ENCODE results near the gene BCAS3.

BCAS3 gene

DNA sequence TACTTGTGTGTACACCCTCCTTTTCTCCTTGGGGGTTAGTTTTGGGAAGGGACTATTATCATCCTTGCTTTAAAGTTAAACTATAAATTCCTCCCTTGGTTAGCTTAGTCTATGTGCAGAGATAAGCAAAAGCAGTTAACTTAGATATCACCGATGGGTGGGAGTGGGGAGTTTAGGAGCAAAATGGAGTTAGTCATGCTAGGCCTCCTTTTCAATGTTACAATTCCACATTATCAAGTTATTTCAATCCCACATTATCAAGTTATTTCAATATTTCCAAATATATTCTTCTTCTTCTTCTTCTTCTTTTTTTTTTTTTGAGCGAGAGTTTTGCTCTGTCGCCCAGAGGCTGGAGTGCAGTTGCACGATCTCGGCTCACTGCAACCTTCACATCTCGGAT is 1.7 kb upstream of the BCAS3 start:
- no peak for DNase-seq

DNA sequence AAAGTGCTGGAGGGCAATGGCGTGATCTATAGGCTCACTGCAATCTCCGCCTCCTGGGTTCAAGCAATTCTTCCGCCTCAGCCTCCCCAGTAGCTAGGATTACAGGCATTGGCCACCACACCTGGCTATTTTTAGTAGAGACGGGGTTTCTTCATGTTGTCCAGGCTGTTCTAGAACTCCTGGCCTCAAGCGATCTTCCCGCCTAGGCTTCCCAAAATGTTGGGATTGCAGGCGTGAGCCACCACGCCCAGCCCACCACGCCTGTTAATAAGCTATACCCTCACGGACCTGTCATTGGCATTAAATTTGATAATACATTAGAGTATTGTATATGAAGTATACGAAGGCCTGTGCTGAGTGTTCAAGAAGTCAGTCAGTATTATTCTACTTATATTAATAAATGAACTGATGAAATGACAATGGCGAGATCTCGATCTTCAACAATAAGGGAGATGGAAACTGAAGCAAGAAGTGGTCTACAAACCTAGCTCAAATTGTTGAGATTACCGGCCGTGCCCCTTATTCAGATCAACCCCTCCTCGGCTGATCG is 818 bp upstream of the BCAS3 start:
- no peak for DNase-seq

- no peak for DNase-seq
Measured at GRCh38 chr17:60678118-60678444, 430 bp downstream of the BCAS3 start.

DNA sequence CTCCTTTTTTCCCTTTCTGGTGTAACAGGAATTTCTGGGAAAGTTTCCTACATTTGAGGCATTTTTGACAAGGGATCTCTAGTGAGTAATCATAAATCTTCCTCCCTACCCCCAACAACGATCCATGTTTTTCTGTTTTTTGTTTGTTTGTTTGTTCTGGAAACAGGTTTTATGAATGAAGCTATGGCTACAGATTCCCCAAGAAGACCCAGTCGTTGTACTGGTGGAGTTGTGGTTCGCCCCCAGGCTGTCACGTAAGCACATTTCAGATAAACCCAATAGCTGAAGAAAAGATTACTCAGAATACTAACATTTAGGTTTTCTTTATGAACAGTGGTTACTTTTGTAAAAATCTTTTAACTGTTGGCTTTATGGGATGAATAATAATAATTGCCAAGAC is 1.6 kb downstream of the BCAS3 start:
- DNase-seq, result no peak

DNA sequence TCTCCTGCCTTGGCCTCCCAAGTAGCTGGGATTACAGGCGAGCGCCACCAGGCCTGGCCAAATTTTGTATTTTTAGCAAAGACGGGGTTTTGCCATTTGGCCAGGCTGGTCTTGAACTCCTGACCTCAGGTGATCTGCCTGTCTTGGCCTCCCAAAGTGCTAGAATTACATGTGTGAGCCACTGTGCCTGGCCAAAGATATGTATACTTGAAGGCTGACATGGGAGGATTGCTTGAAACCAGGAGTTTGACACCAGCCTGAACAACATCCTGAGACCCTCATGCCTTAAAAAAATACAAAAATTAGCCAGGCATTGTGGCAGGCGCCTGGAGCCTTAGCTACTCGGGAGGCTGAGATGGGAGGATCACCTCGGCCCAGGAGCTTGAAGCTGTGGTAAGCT is 3.1 kb downstream of the BCAS3 start:
- no peak for DNase-seq

GRCh38 chr17:60685437-60685836 is 7.8 kb downstream of the BCAS3 start:
- no peak for DNase-seq

- no peak for DNase-seq
Measured at GRCh38 chr17:60695960-60696359, 18.3 kb downstream of the BCAS3 start.

- no peak for DNase-seq
Measured at GRCh38 chr17:60699090-60699489, 21.4 kb downstream of the BCAS3 start.

- no peak for DNase-seq
Measured at GRCh38 chr17:60704170-60704569, 26.5 kb downstream of the BCAS3 start.

- DNase-seq, result no peak
Measured at GRCh38 chr17:60712675-60713074, 35.0 kb downstream of the BCAS3 start.

GRCh38 chr17:60713608-60714007 is 36.0 kb downstream of the BCAS3 start:
- no peak for DNase-seq

DNA sequence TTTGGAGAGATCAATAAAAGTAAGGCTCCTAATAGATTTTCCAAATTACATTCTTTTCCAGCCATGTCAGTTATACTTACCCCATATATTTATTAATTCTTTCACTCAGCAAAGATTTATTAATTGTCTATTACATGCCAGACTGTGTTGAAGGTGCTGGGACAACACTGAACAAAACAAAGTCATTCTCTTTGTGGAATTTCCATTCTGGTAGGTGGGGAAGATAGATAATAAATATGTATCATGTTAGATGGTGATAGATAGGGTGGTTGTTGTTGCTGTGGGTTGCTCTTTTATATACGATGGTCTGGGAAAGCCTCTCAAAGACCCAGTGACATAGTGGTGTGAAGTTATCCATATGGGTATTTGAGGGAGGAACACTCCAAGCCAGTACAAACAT is 39.1 kb downstream of the BCAS3 start:
- no peak for DNase-seq

- DNase-seq, result no peak
Measured at GRCh38 chr17:60717814-60718213, 40.2 kb downstream of the BCAS3 start.

- DNase-seq, result peak; percentile 70
Measured at GRCh38 chr17:60720763-60721531, 43.3 kb downstream of the BCAS3 start.

- DNase-seq, result no peak
Measured at GRCh38 chr17:60724647-60725046, 47.0 kb downstream of the BCAS3 start.

GRCh38 chr17:60729854-60730253 is 52.2 kb downstream of the BCAS3 start:
- no peak for DNase-seq

GRCh38 chr17:60730273-60730672 is 52.6 kb downstream of the BCAS3 start:
- DNase-seq, result no peak

DNA sequence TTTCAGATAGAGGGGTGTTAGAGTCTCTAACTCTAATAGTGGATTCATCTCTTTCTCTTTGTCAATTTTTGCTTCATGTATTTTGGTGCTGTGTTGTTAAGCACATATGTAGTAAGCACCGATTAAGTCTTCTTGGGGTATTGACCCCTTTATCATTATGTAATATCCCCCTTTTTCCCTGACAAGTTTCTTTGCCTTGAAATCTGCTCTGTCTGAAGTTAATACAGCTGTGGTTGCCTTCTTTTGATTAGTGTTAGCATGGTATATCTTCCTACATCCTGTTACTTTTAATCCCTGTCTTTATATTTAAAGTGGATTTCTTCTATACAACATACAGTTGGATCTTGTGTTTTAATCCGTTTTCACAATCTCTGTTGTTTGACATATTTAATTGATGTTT is 60.6 kb downstream of the BCAS3 start:
- no peak for DNase-seq

DNA sequence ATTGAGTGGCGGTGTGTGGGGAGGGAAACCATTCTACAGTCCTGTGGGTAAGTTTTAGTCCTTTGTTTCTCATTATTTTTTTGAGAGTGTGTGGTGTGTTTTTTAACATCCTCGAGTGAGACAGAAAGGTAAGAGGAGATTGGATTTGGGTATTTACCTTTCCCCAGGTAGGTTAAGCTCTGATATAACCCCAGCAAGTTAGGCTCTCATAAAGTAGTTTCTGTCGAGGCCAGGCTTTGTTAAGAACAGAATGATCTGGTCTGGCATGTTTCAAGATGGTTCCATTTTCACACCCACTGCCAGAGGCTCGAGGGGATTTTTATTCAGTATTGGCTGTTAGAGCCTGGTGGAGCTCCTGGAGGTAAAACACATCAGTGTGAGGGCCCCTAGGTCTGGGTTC is 62.9 kb downstream of the BCAS3 start:
- no peak for DNase-seq

GRCh38 chr17:60741031-60741430 is 63.4 kb downstream of the BCAS3 start:
- no peak for DNase-seq

DNA sequence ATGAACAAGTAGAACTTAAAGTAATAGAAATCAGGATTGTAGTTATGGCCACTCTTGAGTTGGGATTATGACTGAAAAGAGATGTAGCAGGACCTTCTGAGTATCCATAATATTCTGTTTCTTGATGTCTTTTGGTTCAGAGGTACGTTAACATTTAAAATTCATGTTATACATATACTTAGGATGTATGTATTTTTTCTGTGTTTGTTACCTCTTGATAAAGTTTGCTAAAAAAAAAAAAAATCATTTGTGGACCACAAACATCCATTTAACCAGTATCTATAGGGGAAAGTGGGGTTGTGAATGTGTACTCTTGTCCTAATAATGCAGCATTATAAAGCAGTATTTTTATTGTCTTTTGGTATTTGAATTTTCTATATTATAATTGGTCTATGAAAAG is 65.6 kb downstream of the BCAS3 start:
- no peak for DNase-seq

DNA sequence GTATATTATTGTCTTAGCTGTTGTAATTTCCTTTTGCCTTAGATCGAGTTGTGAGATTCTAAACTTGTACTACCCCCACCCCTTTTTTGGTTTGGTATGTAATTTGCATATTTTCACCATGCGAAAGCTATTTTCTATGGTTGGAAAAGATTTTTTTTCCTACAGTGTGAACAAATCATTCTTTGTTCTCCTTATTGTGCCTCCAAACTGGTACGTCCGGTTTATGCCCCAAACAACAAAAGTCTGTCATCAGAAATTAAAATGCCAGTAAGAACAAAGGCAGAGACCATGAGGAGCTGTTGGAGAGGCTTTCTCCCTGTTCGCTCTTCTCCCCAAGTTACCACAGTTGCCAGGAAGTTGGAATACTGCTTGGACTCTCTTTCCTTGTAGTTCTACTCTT is 66.1 kb downstream of the BCAS3 start:
- peak; percentile 73 for DNase-seq

DNA sequence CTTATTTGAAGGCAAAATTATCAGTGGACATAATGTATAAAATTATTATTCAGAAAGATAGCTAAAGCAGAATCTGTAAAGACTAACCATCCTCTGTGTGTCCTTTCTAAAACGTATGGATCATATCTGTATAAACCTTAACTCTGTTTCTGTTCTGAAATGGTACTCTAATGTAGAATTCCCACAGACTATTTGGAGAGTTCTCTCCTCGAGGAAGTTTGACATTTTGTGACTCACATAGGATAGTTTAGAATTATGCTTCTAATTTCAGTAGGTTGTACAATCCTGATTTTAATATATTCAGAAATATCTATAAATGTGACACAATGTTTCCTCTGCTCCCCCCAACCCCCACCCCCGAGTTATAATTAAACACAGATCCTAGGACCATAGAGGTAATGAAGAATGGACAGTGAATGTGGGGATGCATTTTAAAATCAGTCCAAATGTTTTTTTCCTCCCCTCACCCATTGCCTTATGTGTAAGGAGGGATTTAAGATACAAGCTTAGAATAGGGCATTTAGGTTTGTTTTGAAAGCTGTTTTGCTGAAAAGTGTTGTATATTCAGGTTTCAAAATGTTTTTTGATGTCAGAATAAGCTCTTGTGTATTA is 66.8 kb downstream of the BCAS3 start:
- DNase-seq, result no peak

- DNase-seq, result no peak
Measured at GRCh38 chr17:60745544-60745943, 67.9 kb downstream of the BCAS3 start.

All from retina (tissue), 1 donor.